ENCODE data around the gene ARHGEF17.

The ARHGEF17 gene

DNA sequence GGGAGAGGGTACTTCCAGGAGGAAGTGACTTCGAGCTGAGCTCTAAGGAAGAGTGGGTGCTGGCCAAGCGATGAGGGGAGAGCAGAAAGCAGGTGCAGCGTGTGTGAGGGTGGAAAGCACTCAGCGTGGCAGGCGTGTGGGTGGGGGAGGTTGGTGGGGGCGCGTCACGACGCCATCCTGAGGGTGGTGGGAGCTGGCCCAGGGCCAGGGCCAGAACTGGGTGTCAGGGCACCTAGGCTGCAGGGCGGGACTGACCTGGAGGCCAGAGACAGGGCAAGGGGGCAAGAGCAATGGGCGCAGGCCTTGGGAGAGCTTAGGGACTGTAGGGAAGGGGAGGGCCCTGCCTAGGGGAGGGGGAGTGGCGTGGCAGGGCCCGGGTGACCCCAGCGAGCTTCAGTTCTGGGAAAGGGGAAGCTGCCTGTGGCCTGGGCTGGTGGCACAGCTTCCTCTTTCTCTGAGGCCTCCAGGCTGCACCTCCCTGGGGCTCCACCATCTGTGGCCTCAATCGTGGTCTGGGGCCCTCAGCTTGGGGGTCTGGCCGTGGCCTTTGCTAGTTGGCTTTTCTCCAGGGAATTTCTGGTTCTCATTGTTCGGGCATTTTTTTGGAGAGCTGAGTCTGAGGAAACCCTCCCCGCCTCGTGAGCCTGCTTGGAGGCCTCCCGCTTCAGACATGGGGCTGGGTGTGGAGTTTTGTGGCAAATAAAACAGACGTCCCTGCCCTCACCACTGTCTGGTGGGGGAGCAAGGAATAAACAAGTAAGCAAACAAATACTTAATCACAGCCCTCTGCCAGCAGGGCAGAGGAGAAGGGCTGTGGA lies 77.0 kb downstream of the ARHGEF17 start:
- TF ChIP-seq, protein P1, sequence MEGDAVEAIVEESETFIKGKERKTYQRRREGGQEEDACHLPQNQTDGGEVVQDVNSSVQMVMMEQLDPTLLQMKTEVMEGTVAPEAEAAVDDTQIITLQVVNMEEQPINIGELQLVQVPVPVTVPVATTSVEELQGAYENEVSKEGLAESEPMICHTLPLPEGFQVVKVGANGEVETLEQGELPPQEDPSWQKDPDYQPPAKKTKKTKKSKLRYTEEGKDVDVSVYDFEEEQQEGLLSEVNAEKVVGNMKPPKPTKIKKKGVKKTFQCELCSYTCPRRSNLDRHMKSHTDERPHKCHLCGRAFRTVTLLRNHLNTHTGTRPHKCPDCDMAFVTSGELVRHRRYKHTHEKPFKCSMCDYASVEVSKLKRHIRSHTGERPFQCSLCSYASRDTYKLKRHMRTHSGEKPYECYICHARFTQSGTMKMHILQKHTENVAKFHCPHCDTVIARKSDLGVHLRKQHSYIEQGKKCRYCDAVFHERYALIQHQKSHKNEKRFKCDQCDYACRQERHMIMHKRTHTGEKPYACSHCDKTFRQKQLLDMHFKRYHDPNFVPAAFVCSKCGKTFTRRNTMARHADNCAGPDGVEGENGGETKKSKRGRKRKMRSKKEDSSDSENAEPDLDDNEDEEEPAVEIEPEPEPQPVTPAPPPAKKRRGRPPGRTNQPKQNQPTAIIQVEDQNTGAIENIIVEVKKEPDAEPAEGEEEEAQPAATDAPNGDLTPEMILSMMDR (IDR thresholded peaks at IDR 0.05; ENCODE audit: low read depth, low read length, missing control alignments) = no peak
- no peak overlapping the region for H3K4me3 ChIP-seq (replicated peaks; ENCODE audit: low read depth, low read length)
- DNase-seq (ENCODE audit: extremely low read depth, low read depth) = no peak

DNA sequence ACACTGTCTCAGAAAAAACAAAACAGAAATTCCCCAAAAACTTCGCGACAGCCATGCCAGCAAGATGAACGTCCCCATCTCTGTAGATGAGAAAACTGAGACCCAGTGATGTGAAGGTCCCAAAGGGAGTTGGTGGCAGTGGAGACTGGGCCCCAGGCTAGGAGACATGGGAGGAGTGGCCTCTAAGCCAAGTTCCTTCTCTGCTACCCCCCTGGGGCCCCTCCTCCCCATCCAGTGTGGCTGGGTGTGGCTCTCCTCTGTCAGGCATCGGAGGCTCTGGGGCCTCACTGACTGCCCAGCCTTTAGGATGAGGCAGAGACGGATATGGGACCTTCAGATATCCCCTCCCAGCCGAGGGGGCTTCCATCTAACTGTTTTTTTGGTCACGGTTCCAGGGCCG lies 77.9 kb downstream of the ARHGEF17 start:
- TF ChIP-seq, protein P1 (IDR thresholded peaks at IDR 0.05; ENCODE audit: low read depth, low read length, missing control alignments) = no peak
- H3K4me3 ChIP-seq (replicated peaks; ENCODE audit: low read depth, low read length) = no peak overlapping the region
- no peak for DNase-seq (ENCODE audit: extremely low read depth, low read depth)

DNA sequence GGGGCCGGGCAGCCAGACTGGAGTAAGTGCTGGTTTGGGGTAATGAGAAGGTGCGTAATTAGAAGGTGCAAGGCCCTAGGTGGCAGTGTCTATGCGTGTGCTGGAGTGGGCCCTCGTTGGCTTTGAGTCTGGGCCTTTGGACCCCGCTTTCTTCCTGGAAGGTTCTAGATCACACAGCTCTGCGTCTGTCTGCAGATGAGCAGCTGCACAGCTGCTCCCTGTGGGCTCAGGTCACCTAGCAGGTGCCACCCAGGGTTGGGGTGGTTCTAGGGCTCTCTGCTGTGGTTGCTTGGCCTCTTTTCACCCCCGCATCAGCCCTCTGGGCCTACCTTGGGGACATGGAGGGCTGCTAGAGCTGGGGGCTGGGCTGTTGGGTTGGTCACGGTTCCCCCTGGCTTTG lies 78.5 kb downstream of the ARHGEF17 start:
- no peak for DNase-seq (ENCODE audit: extremely low read depth, low read depth)
- TF ChIP-seq, protein P1 (IDR thresholded peaks at IDR 0.05; ENCODE audit: low read depth, low read length, missing control alignments) = no peak
- no peak overlapping the region for H3K4me3 ChIP-seq (replicated peaks; ENCODE audit: low read depth, low read length)

DNA sequence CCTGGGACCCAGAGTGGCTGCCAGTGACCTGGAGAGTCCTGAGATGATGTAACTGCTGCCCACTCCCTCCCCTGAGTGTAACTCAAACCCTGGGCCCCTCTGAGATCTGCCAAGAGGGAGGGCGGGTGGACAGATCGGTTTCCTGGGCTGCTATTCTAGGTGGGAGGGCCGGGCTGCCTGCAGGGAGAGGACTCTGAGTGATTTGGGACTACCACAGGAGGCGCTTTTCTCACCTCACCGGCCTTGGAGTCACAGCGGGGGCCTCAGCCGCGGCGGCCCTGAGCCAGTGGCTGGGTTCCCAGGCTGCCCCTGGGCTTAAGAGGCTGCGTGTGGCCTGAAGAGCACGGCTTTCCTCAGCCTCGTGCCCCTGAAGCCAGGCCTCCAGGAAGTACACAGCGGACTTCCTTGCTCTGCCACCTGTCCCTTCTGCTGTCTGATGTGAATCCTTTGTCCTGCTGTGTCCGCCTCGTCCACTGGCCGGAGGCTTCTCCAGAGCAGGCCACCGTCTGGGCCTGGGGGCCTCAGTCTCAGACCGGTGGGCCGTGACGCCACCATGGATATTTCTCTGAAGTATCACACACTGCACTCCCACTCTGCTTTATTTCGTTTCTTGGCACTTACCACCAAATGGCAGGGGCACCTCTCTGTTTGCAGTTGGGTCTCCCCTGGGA lies 79.7 kb downstream of the ARHGEF17 start:
- no peak for DNase-seq (ENCODE audit: extremely low read depth, low read depth)
- H3K4me3 ChIP-seq (replicated peaks; ENCODE audit: low read depth, low read length) = no peak overlapping the region
- TF ChIP-seq, protein P1 (IDR thresholded peaks at IDR 0.05; ENCODE audit: low read depth, low read length, missing control alignments) = no peak

DNA sequence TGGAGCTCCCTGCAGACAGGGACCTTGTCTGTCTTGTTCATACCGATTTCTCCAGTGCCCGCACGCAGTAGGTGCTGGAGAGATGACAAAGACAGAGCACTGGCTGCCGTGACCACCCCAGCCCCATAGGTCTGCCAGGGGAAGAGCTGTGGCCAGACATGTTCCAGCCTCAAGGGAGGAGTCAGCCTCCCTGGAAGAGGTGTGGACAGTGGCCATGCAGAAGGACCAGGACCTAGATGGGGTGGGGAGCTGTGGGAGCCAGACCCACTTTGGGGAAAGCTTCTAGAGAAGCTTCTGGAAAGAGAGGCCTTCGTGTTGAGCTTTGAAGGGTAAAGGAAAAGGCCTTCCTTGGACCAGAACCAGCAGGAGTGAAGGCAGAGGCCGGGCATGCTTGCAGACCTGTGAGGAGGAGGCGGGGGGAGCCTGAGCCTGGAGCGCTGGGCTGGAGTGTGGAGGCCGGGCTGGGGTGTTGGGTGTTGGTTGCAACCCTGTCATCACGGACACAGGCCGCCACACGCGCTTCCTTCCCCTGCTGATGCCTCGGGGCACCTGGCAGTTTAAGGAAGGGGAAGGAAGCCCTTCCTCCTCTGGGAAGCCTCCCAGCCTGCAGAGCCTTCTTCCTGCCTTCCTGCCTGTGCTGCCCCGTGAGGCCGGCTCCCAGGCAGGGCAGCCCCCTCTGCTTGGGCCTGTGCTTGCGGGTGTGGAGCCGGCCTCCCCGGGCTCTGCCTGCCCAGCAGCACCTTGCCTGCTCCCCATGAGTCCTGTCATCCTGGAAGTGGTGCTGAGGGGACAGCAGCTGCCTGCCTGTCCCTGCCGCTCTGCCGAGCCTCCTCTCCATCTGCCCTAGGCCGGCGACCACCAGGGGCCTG lies 80.4 kb downstream of the ARHGEF17 start:
- TF ChIP-seq, protein P1 (IDR thresholded peaks at IDR 0.05; ENCODE audit: low read depth, low read length, missing control alignments) = no peak
- no peak for DNase-seq (ENCODE audit: extremely low read depth, low read depth)
- H3K4me3 ChIP-seq (replicated peaks; ENCODE audit: low read depth, low read length) = no peak overlapping the region

DNA sequence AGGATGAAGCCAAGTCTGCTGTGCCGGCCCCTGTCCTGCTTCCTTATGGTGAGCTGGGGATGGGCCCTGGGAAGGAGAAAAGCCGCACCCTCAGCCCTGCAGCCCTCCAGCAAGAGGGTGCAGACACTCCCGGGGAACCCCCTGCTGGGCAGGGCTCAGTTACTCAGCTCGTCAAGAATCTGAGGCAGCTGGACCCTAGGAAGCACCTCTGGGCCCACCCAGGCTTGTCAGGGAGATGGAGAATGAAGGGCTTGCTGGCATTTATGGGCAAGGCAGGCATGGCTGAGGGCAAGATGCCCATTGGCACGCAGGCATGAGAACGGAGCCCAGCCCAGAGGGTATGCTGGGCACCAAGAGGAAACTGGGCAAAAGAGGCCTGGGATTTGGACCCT lies 81.1 kb downstream of the ARHGEF17 start:
- TF ChIP-seq, protein P1 (IDR thresholded peaks at IDR 0.05; ENCODE audit: low read depth, low read length, missing control alignments) = no peak

More for the DNA sequence above, 81.1 kb downstream of the ARHGEF17 start:
- DNase-seq (ENCODE audit: extremely low read depth, low read depth) = no peak
- H3K4me3 ChIP-seq (replicated peaks; ENCODE audit: low read depth, low read length) = no peak overlapping the region
